ENCODE measurements around the gene ZBTB32.

The ZBTB32 gene

GRCh38 chr19:35696835-35697234 is 7.5 kb upstream of the ZBTB32 start:
- DNase-seq = no peak

DNA sequence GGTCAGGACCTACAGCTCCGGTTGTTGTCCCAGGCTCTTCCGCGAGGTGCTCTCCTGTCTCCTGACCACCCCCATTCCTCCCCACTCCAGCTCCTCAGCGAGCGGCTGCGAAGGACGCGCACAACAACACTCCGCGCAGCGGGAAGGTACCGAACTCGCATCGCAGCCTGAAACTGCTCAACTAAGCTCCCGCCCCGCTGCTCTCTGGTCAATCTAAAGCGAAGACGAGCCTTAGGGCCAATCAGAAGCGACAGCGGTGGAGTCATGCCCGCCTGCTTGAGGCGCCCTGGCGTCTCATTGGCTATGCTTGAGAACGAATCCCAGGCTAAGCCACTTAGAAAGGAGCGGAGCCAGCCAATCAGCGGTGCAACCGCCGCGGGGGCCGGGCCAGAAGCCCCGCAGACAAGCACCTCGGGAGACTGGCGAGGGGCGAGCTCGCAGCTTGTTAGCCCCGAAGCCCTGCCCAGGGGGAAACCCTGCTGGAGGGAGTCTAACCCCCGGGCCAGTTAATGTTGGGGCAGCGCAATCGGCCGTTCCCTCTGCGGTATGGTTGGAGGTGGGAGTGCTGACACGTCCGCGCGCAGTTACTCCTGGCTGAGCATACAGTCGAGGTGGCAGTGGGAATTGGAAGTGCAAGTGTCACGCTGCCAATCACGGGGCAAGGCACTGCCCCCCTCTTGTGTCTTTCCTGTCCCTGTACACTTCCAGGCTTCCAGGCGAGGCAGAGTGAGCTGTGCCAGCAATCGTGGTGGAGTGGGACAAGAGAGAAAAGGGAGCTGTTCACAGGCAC is 1.9 kb upstream of the ZBTB32 start:
- peak; percentile 90 for DNase-seq

DNA sequence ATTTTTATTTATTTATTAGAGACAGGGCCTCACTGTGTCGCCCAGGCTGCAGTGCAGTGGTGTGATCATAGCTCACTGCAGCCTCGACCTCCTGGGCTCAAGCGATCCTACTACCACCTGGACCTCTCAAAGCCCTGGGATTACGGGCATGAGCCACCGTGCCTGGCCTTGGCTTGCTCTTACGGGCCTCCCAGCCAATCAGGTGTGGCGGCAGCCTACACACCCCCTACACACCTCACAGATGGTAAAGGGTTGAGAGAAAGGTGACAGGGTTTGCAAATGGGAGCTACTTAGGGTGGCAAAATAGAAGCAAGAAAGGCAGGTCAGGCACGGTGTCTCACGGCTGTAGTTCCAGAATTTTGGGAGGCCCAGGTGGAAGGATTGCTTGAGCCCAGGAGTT is 1.0 kb upstream of the ZBTB32 start:
- DNase-seq = no peak

DNA sequence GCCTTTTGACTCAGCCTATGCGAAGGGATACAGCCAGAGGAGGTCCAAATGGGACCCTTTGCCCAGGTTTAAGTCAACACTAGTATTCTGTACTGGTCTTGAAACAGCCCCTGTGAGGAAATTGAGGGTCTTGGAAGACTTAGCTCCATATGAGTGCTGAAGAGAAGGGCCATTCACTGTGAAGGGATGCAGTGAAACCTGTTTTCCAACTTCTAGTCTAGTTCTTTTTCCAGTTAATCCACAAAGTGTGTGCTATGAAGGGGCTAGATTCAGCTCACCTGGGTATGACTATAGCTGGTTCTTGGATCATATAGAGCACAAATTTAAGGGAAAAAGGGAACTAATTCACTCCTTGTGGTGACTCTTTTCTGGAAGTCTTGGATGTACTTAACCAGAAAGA is 4.0 kb downstream of the ZBTB32 start:
- DNase-seq = no peak

- no peak for DNase-seq
Observed at GRCh38 chr19:35710784-35711723, 6.7 kb downstream of the ZBTB32 start.

DNA sequence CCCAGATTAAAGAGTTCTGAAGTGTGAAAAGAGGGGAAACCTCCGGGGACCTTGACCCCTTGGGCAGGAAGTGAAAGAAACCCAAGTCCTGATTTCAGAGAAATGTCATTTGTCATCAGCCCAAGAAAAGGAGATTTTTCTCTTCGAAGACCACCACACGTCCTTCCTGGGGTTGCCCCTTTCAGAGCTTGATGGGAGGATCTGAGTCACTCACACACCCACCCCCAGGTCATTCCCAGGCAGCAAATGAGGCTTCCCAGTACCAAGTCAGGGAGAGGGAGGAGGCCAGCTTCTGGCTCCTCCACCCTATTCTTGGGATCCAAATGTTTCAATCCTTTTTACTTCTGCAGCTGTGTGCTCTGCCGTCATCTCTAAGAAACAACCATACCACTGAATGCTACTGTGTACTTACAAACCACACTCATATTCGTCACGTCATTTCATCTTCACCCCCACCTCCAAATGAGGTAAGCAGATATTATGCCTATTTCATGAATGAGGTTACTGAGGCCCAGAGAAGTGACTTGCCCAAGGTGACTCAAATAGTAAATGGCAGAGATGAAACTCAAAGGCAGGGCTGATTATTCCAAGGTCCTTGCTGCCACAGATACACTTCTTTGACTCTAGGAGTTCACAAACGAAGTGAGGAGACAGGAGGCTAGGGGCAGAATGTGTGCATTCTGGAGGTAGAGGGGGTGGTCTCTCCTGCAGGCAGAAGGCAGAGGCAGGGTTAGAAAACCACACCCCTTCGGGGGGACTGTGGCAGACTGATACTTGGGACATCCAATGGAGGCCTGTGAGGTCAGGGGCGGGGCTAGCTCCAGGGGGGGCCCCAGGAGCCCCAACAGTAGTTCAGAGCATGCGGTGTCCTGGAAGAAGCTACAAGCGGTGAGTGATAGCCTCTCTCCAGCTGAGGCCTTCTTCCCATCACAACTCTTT is 8.5 kb downstream of the ZBTB32 start:
- no peak for DNase-seq

DNA sequence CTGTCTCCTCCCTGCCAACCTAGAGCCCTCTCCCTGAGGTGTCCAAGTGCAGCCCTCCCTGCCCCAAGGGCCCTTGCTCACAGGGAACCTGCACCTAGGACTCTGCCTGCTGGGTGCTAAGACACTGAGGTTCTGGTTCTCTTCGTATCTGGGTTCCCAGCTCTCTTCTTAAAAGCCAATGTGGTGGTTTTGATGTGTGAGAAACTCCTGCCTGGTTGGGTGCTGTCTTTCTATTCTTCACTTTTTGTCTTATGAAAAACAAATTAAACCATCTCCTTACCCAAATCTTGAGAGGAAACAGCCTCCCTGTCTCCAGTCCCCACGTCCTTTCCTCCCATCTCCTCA is 9.1 kb downstream of the ZBTB32 start:
- DNase-seq = no peak

GRCh38 chr19:35713904-35714495 is 9.6 kb downstream of the ZBTB32 start:
- no peak for DNase-seq

DNA sequence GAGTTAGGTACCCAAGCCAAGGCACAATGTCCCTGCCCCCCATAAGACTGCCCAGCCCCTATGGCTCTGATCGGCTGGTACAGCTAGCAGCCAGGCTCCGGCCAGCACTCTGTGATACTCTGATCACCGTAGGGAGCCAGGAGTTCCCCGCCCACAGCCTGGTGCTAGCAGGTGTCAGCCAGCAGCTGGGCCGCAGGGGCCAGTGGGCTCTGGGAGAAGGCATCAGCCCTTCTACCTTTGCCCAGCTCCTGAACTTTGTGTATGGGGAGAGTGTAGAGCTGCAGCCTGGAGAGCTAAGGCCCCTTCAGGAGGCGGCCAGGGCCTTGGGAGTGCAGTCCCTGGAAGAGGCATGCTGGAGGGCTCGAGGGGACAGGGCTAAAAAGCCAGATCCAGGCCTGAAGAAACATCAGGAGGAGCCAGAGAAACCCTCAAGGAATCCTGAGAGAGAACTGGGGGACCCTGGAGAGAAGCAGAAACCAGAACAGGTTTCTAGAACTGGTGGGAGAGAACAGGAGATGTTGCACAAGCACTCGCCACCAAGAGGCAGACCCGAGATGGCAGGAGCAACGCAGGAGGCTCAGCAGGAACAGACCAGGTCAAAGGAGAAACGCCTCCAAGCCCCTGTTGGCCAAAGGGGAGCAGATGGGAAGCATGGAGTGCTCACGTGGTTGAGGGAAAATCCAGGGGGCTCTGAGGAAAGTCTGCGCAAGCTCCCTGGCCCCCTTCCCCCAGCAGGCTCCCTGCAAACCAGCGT is 10.4 kb downstream of the ZBTB32 start:
- no peak for DNase-seq

DNA sequence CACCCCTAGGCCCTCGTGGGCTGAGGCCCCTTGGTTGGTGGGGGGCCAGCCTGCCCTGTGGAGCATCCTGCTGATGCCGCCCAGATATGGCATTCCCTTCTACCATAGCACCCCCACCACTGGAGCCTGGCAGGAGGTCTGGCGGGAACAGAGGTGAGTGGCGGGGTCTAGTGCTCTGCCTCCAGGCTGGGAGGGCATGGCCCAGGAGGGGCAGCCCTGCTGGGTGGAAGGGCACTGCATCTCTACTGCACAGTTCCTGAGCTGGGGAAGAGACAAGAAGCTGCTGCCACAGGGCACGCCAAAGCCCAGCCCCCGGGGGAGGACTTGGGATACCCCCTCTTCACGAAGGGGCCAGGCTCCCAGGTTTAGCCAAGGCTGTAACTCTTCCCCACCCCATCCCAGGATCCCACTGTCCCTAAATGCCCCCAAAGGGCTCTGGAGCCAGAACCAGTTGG is 11.0 kb downstream of the ZBTB32 start:
- DNase-seq = no peak

DNA sequence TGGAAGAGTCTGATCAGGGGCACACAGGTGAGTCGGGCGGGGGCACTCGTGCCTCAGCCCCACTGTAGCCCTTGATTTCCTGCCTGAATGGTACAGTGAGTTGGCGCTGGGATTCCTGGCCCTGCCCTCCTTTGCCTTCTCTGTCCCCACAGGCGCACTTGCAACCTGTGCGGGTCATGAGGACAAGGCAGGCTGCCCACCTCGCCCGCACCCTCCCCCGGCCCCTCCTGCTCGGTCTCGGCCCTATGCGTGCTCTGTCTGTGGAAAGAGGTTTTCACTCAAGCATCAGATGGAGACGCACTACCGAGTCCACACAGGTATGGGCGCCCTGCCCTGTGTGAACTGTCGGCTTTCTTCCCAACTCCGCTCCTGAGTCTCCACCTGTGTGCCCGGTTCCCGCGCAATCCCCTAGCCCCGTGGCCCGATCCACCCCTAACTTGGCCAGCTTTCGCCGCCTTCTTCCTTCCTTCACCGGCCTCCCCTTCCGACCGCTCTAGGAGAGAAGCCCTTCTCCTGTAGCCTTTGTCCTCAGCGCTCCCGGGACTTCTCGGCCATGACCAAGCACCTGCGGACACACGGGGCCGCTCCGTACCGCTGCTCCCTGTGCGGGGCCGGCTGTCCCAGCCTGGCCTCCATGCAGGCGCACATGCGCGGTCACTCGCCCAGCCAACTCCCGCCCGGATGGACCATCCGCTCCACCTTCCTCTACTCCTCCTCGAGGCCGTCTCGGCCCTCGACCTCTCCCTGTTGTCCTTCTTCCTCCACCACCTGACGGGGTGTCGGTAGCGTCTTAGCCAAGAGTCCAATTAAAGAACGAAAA is 11.8 kb downstream of the ZBTB32 start:
- no peak for DNase-seq

DNA sequence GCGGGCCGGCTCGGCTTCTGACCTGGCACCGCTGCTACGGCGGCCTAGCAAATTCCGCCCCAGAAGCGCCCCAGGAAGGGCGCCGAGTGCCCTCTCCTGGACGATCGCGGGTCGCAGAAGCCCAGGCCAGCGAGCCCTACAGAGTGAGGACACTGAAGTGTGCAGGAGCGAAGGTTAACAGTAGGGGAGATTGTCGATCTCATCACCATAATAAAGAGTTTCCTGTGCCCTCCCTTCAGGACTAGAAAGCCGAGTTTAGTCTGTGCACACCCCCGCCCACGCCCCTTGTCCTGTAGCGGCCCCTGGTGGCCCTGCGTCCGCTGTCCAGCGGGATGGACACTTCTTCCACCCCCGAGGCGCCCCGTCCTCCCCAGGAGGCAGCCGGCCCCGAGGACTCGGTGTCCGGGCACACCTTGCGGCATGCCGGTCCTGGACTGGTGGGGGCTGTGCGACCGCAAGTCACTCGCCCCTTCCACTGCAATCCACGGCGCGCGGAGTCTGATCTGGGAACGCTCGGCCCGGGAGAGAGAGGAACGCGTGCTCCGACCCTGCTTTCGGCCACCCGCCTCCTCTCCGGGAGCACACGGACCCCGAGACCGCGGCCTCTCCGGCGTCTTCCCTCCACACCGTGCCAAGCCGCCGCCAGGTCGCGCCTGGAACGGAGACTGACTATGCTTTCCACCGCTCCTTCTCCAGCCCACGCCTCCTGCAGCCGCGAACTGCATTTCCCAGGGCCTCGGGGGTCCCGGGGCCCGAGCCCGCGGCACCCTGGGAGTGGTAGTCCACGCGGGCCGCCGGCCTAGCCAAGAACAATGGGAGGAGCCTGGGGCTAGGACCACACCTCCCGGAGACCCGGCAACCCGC is 12.7 kb downstream of the ZBTB32 start:
- peak; percentile 77 for DNase-seq

DNA sequence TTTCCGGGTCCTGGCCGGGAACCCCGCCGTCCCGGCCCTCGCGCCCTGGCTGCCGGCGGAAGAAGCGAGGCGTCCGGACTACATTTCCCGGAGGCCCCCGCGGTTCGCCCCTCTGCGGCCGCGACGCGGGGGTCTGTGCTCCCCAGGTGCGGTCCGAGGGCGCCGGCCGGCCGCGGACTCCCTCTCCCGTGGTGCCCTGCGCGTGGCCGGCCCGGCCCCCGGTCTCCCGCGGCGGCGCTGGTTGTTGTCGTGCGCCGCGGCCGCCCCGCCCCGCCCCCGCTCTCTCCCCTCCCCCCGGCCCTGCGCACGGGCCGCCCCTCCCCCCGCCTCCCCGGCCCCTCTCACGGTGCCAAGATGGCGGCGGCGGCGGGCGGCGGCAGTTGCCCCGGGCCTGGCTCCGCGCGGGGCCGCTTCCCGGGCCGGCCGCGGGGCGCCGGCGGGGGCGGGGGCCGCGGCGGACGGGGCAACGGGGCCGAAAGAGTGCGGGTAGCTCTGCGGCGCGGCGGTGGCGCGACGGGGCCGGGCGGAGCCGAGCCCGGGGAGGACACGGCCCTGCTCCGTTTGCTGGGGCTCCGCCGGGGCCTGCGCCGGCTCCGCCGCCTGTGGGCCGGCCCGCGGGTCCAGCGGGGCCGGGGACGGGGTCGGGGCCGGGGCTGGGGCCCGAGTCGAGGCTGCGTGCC is 13.4 kb downstream of the ZBTB32 start, which contains the start of gene KMT2B:
Gene KMT2B, plus strand, starts transcription at position 339 of the 680 bp plus-strand sequence. Its CDS starts 16 bp downstream, at position 355.
- peak; percentile 82 for DNase-seq

- no peak for DNase-seq
Observed at GRCh38 chr19:35718345-35719041, 14.1 kb downstream of the ZBTB32 start.

GRCh38 chr19:35719402-35720162 is 15.2 kb downstream of the ZBTB32 start:
- DNase-seq = no peak

GRCh38 chr19:35720163-35720524 is 15.8 kb downstream of the ZBTB32 start:
- no peak for DNase-seq

DNA sequence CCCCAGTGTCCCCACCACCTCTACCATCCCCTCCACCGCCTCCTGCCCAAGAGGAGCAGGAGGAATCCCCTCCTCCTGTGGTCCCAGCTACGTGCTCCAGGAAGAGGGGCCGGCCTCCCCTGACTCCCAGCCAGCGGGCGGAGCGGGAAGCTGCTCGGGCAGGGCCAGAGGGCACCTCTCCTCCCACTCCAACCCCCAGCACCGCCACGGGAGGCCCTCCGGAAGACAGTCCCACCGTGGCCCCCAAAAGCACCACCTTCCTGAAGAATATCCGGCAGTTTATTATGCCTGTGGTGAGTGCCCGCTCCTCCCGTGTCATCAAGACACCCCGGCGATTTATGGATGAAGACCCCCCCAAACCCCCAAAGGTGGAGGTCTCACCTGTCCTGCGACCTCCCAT is 16.3 kb downstream of the ZBTB32 start:
- DNase-seq = no peak

DNA sequence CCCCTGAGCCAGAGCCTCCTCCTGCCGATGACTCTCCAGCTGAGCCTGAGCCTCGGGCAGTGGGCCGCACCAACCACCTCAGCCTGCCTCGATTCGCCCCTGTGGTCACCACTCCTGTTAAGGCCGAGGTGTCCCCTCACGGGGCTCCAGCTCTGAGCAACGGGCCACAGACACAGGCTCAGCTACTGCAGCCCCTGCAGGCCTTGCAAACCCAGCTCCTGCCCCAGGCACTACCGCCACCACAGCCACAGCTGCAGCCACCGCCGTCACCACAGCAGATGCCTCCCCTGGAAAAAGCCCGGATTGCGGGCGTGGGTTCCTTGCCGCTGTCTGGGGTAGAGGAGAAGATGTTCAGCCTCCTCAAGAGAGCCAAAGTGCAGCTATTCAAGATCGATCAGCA is 17.0 kb downstream of the ZBTB32 start:
- no peak for DNase-seq
